Mucosa of stomach (tissue), 1 donor: Measurements from ENCODE around the gene CACNA1E.

ENCODE experiments used
- H3K27me3 ChIP-seq: one replicate; pipeline ENCODE4 v1.7.0; 2013; ENCODE audit warnings: mild to moderate bottlenecking, low read length; ENCODE audit not compliant: control insufficient read depth, insufficient read depth
- H3K36me3 ChIP-seq: one replicate; pipeline ENCODE4 v1.7.0; 2013; ENCODE audit warnings: low read length; ENCODE audit not compliant: control insufficient read depth, insufficient read depth
- H3K4me1 ChIP-seq: one replicate; pipeline ENCODE4 v1.7.0; 2013; ENCODE audit warnings: mild to moderate bottlenecking, low read length; ENCODE audit not compliant: control insufficient read depth, insufficient read depth
- H3K4me3 ChIP-seq: one replicate; pipeline ENCODE4 v1.7.0; 2013; ENCODE audit warnings: low read length
- H3K9ac ChIP-seq: one replicate; pipeline ENCODE4 v1.7.0; 2013; ENCODE audit warnings: mild to moderate bottlenecking, low read length, moderate library complexity
- H3K9me3 ChIP-seq: one replicate; pipeline ENCODE4 v1.7.0; 2013; ENCODE audit warnings: mild to moderate bottlenecking, low read length, moderate library complexity; ENCODE audit not compliant: control insufficient read depth
- donor health status: Pancreatic carcinoma.

Gene CACNA1E

GRCh38 chr1:181603735-181604410, 120.6 kb downstream of the CACNA1E start:
- Histone ChIP-seq H3K36me3 (no peaks in the 10 kb centered on the region), H3K27me3 (no peaks in the 10 kb centered on the region), H3K9ac (no peak overlapping the region), H3K9me3 (no peaks in the 10 kb centered on the region), H3K4me3 (no peak overlapping the region), H3K4me1 (no peaks in the 10 kb centered on the region)

- no peaks in the 10 kb centered on the region for H3K36me3 ChIP-seq
- no peaks in the 10 kb centered on the region for H3K4me1 ChIP-seq
- no peaks in the 10 kb centered on the region for H3K27me3 ChIP-seq
- H3K9ac ChIP-seq: no peak overlapping the region
- H3K4me3 ChIP-seq: no peak overlapping the region
- no peaks in the 10 kb centered on the region for H3K9me3 ChIP-seq
These were observed 121.3 kb downstream of the CACNA1E start for GRCh38 chr1:181604482-181605249.

- Histone ChIP-seq H3K4me1 (no peaks in the 10 kb centered on the region), H3K36me3 (no peaks in the 10 kb centered on the region), H3K27me3 (no peaks in the 10 kb centered on the region), H3K4me3 (no peak overlapping the region), H3K9ac (no peak overlapping the region), H3K9me3 (no peaks in the 10 kb centered on the region)
These were observed 124.2 kb downstream of the CACNA1E start for GRCh38 chr1:181607524-181607923.

- Histone ChIP-seq H3K36me3 (no peaks in the 10 kb centered on the region), H3K9me3 (no peaks in the 10 kb centered on the region), H3K9ac (no peak overlapping the region), H3K4me3 (no peak overlapping the region), H3K4me1 (no peaks in the 10 kb centered on the region), H3K27me3 (no peaks in the 10 kb centered on the region)
These were observed 125.1 kb downstream of the CACNA1E start for GRCh38 chr1:181608386-181608785.

GRCh38 chr1:181608948-181609347, 125.6 kb downstream of the CACNA1E start:
- H3K4me3 ChIP-seq: no peak overlapping the region
- H3K4me1 ChIP-seq: no peaks in the 10 kb centered on the region
- no peak overlapping the region for H3K9ac ChIP-seq
- H3K36me3 ChIP-seq: no peaks in the 10 kb centered on the region
- H3K27me3 ChIP-seq: no peaks in the 10 kb centered on the region
- no peaks in the 10 kb centered on the region for H3K9me3 ChIP-seq

GRCh38 chr1:181612100-181612499, 128.8 kb downstream of the CACNA1E start:
- Histone ChIP-seq H3K27me3 (no peaks in the 10 kb centered on the region), H3K4me3 (no peak overlapping the region), H3K9ac (no peak overlapping the region), H3K36me3 (no peaks in the 10 kb centered on the region), H3K9me3 (no peaks in the 10 kb centered on the region), H3K4me1 (no peaks in the 10 kb centered on the region)

GRCh38 chr1:181618559-181618958, 135.2 kb downstream of the CACNA1E start:
- no peaks in the 10 kb centered on the region for H3K27me3 ChIP-seq
- no peaks in the 10 kb centered on the region for H3K36me3 ChIP-seq
- no peak overlapping the region for H3K9ac ChIP-seq
- H3K4me1 ChIP-seq: no peaks in the 10 kb centered on the region
- H3K9me3 ChIP-seq: no peaks in the 10 kb centered on the region
- no peak overlapping the region for H3K4me3 ChIP-seq

GRCh38 chr1:181620183-181620582, 136.9 kb downstream of the CACNA1E start:
- Histone ChIP-seq H3K4me1 (no peaks in the 10 kb centered on the region), H3K27me3 (no peaks in the 10 kb centered on the region), H3K4me3 (no peak overlapping the region), H3K9me3 (no peaks in the 10 kb centered on the region), H3K36me3 (no peaks in the 10 kb centered on the region), H3K9ac (no peak overlapping the region)

- Histone ChIP-seq H3K4me1 (no peaks in the 10 kb centered on the region), H3K4me3 (no peak overlapping the region), H3K36me3 (no peaks in the 10 kb centered on the region), H3K27me3 (peaks cover 1% of the 10 kb centered on the region), H3K9me3 (no peaks in the 10 kb centered on the region), H3K9ac (no peak overlapping the region)
These were observed 140.5 kb downstream of the CACNA1E start for GRCh38 chr1:181623850-181624249.

- H3K9me3 ChIP-seq: no peaks in the 10 kb centered on the region
- no peak overlapping the region for H3K9ac ChIP-seq
- H3K36me3 ChIP-seq: no peaks in the 10 kb centered on the region
- peaks cover 3% of the 10 kb centered on the region for H3K27me3 ChIP-seq
- no peak overlapping the region for H3K4me3 ChIP-seq
- no peaks in the 10 kb centered on the region for H3K4me1 ChIP-seq
These were observed 143.1 kb downstream of the CACNA1E start for GRCh38 chr1:181626279-181626938.

GRCh38 chr1:181630398-181630797, 147.1 kb downstream of the CACNA1E start:
- peaks cover 3% of the 10 kb centered on the region for H3K27me3 ChIP-seq
- H3K4me3 ChIP-seq: no peak overlapping the region
- no peaks in the 10 kb centered on the region for H3K9me3 ChIP-seq
- no peak overlapping the region for H3K9ac ChIP-seq
- no peaks in the 10 kb centered on the region for H3K36me3 ChIP-seq
- no peaks in the 10 kb centered on the region for H3K4me1 ChIP-seq

- H3K4me1 ChIP-seq: no peaks in the 10 kb centered on the region
- H3K27me3 ChIP-seq: peaks cover 3% of the 10 kb centered on the region
- H3K4me3 ChIP-seq: no peak overlapping the region
- no peak overlapping the region for H3K9ac ChIP-seq
- no peaks in the 10 kb centered on the region for H3K9me3 ChIP-seq
- H3K36me3 ChIP-seq: no peaks in the 10 kb centered on the region
These were observed 147.5 kb downstream of the CACNA1E start for GRCh38 chr1:181630838-181631237.
